ENCODE data around the gene TMEM38B.

GRCh38 chr9:105722099-105722498 is 27.8 kb downstream of the TMEM38B start:
- TF ChIP-seq POLR2A (IDR thresholded peaks at IDR 0.05) (no peak), CTCF (IDR thresholded peaks at IDR 0.05) (no peak)
